Activated CD8-positive, alpha-beta T cell treated with anti-CD3 and anti-CD28 coated beads, Interleukin-2, amount 10 ng/mL, durations not matched to agents 7 days and 5 days (primary cell): Measurements from ENCODE around the gene PLXDC2. TPM values are rescaled to one million over a fixed set of nuclear protein-coding genes. Genes with fewer than 3 reads are reported as not detected.

Experiments used
- ATAC-seq: fragments of 150-1000 bp; cut with Tn5 transposase; one replicate; pipeline ENCODE4 v1.10.0; 2021; ENCODE audit warnings: moderate library complexity
- CTCF ChIA-PET: fragments of 350-600 bp; sonication (Branson Sonifier 250); formaldehyde crosslinking; loops from one replicate; lab custom pipeline; 2021; ENCODE audit warnings: antibody characterized with exemption; lab: Charles Lee
- POLR2A ChIA-PET: fragments of 350-600 bp; sonication (Branson Sonifier 250); formaldehyde crosslinking; loops from one replicate; lab custom pipeline; 2021; ENCODE audit warnings: antibody characterized with exemption; lab: Charles Lee
- DNase-seq: peaks from one replicate; pipeline ENCODE4 v3.0.0-alpha.2; 2020
- H3K27ac Mint-ChIP-seq: one replicate; pipeline ENCODE4 v1.8.0; 2021; ENCODE audit warnings: mild to moderate bottlenecking, mixed read lengths
- H3K27me3 Mint-ChIP-seq: one replicate; pipeline ENCODE4 v1.8.0; 2021; ENCODE audit warnings: low read depth, mixed read lengths
- H3K36me3 Mint-ChIP-seq: one replicate; pipeline ENCODE4 v1.8.0; 2021; ENCODE audit warnings: low read depth, mixed read lengths
- H3K4me1 Mint-ChIP-seq: one replicate; pipeline ENCODE4 v1.8.0; 2021; ENCODE audit warnings: low read depth, mixed read lengths
- H3K4me3 Mint-ChIP-seq: one replicate; pipeline ENCODE4 v1.8.0; 2021; ENCODE audit warnings: mild to moderate bottlenecking, mixed read lengths
- H3K9me3 Mint-ChIP-seq: one replicate; pipeline ENCODE4 v1.8.0; 2022; ENCODE audit warnings: mixed read lengths; ENCODE audit not compliant: insufficient read depth
- total RNA-seq, 2 experiments: library from RNA; stranded (reverse); gene quantifications; one replicate each; pipeline ENCODE4 v1.2.3, GENCODE V29; 2021

PLXDC2 gene
- total RNA-seq, 2 experiments from 2014 or later, result 0.05 TPM; not detected in 1

DNA sequence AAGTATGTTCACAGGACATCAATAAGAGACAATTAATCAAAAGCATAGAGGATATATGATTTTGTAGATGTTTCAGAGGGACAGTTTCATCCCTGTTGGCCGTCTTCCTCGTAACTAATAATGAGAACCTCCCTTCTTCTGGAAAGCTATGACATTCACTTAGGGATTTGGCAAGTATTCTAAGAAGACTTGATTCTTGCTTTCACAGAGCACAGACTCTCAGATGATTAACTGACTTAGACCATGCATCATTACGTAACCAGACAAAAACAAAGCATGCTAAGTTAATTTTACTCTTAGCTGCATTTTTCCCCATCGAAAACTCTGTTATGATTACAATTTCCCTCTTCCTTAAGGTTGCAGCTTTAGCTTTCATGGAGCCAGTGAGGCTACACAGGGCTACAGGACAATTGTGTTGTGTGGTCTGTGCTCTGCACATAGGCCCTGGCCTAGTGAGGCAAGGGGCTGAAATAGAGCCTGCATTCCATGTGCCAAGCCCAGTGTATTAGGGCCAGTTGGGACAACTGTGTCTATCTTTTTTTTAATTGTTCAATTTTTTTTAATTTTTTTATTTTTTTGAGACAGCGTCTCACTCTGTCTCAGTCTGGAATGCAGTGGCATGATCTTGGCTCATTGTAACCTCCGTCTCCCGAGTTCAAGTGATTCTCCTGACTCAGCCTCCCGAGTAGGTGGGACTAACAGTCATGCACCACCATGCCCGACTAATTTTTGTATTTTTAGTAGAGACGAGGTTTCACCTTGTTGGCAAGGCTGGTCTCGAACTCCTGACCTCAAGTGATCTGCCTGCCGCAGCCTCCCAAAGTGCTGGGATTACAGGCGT is 105.3 kb downstream of the PLXDC2 start:
- H3K27ac Mint-ChIP-seq, result no peak overlapping the region
- H3K4me3 Mint-ChIP-seq, result no peak overlapping the region
- ChIA-PET POLR2A (no interaction called here), CTCF (no interaction called here)
- no peaks in the 10 kb centered on the region for H3K9me3 Mint-ChIP-seq
- ATAC-seq, result no peak
- no peaks in the 10 kb centered on the region for H3K4me1 Mint-ChIP-seq
- no peak for DNase-seq
- no peaks in the 10 kb centered on the region for H3K36me3 Mint-ChIP-seq
- H3K27me3 Mint-ChIP-seq, result no peaks in the 10 kb centered on the region

GRCh38 chr10:19922236-19922963 is 106.2 kb downstream of the PLXDC2 start:
- Mint-ChIP-seq H3K9me3 (no peaks in the 10 kb centered on the region), H3K27me3 (no peaks in the 10 kb centered on the region), H3K4me3 (no peak overlapping the region), H3K27ac (no peak overlapping the region), H3K4me1 (no peaks in the 10 kb centered on the region), H3K36me3 (no peaks in the 10 kb centered on the region)
- DNase-seq (no peak), ATAC-seq (no peak)
- CTCF ChIA-PET, result no interaction called here
- POLR2A ChIA-PET, result no interaction called here

- H3K4me1 Mint-ChIP-seq, result no peaks in the 10 kb centered on the region
- no peaks in the 10 kb centered on the region for H3K27me3 Mint-ChIP-seq
- H3K4me3 Mint-ChIP-seq, result no peak overlapping the region
- H3K36me3 Mint-ChIP-seq, result no peaks in the 10 kb centered on the region
- ChIA-PET CTCF (no interaction called here), POLR2A (no interaction called here)
- H3K27ac Mint-ChIP-seq, result no peak overlapping the region
- no peaks in the 10 kb centered on the region for H3K9me3 Mint-ChIP-seq
- ATAC-seq (no peak), DNase-seq (no peak)
Observed at GRCh38 chr10:19925064-19925463, 108.8 kb downstream of the PLXDC2 start.

DNA sequence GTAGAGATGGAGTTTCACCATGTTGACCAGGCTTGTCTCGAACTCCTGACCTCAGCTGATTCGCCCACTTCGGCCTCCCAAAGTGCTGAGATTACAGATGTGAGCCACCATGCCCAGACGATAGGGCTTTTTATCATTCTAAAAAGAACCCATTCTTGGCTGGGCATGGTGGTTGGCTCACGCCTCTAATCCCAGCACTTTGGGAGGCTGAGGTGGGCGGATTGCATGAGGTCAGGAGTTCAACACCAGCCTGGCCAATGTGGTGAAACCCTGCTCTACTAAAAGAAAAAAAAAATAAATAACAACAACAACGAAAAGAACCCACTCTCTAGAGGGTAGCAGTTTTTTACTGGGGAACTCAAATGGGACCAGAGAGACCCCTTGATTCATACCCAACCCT is 112.7 kb downstream of the PLXDC2 start:
- no peaks in the 10 kb centered on the region for H3K9me3 Mint-ChIP-seq

GRCh38 chr10:19929506-19930140 is 113.4 kb downstream of the PLXDC2 start:
- CTCF ChIA-PET, result no interaction called here
- POLR2A ChIA-PET, result no interaction called here
- Mint-ChIP-seq H3K27ac (no peak overlapping the region), H3K27me3 (no peaks in the 10 kb centered on the region), H3K4me3 (no peak overlapping the region), H3K9me3 (no peaks in the 10 kb centered on the region), H3K36me3 (no peaks in the 10 kb centered on the region), H3K4me1 (no peaks in the 10 kb centered on the region)
- DNase-seq (no peak), ATAC-seq (no peak)

More for the DNA sequence above, 112.7 kb downstream of the PLXDC2 start:
- Mint-ChIP-seq H3K36me3 (no peaks in the 10 kb centered on the region), H3K27me3 (no peaks in the 10 kb centered on the region), H3K4me3 (no peak overlapping the region), H3K27ac (no peak overlapping the region), H3K4me1 (no peaks in the 10 kb centered on the region)
- DNase-seq (no peak), ATAC-seq (no peak)
- ChIA-PET CTCF (no interaction called here), POLR2A (no interaction called here)

GRCh38 chr10:19930936-19931893 is 115.0 kb downstream of the PLXDC2 start:
- no peaks in the 10 kb centered on the region for H3K27me3 Mint-ChIP-seq
- no peak for ATAC-seq
- H3K4me1 Mint-ChIP-seq, result no peaks in the 10 kb centered on the region
- DNase-seq, result no peak
- H3K27ac Mint-ChIP-seq, result no peak overlapping the region
- POLR2A ChIA-PET, result no interaction called here
- CTCF ChIA-PET, result no interaction called here
- H3K36me3 Mint-ChIP-seq, result no peaks in the 10 kb centered on the region
- H3K4me3 Mint-ChIP-seq, result no peak overlapping the region
- H3K9me3 Mint-ChIP-seq, result no peaks in the 10 kb centered on the region

- Mint-ChIP-seq H3K27ac (no peak overlapping the region), H3K27me3 (no peaks in the 10 kb centered on the region), H3K4me1 (no peaks in the 10 kb centered on the region), H3K9me3 (no peaks in the 10 kb centered on the region), H3K36me3 (no peaks in the 10 kb centered on the region), H3K4me3 (no peak overlapping the region)
- ChIA-PET POLR2A (no interaction called here), CTCF (interaction anchor here (0.7 kb wide), 1 partner anchor 1128 kb away, joined by 3 read pairs; no protein-coding TSS in a partner anchor)
- DNase-seq (no peak), ATAC-seq (no peak)
Observed at GRCh38 chr10:19931894-19932590, 115.8 kb downstream of the PLXDC2 start.

GRCh38 chr10:19932806-19933371 is 116.7 kb downstream of the PLXDC2 start:
- H3K4me1 Mint-ChIP-seq, result no peaks in the 10 kb centered on the region
- DNase-seq (no peak), ATAC-seq (no peak)
- H3K4me3 Mint-ChIP-seq, result no peak overlapping the region
- H3K9me3 Mint-ChIP-seq, result no peaks in the 10 kb centered on the region
- POLR2A ChIA-PET, result no interaction called here
- H3K27ac Mint-ChIP-seq, result no peak overlapping the region
- CTCF ChIA-PET, result interaction anchor here (0.7 kb wide), 1 partner anchor 1127 kb away, joined by 3 read pairs; no protein-coding TSS in a partner anchor
- no peaks in the 10 kb centered on the region for H3K27me3 Mint-ChIP-seq
- no peaks in the 10 kb centered on the region for H3K36me3 Mint-ChIP-seq

DNA sequence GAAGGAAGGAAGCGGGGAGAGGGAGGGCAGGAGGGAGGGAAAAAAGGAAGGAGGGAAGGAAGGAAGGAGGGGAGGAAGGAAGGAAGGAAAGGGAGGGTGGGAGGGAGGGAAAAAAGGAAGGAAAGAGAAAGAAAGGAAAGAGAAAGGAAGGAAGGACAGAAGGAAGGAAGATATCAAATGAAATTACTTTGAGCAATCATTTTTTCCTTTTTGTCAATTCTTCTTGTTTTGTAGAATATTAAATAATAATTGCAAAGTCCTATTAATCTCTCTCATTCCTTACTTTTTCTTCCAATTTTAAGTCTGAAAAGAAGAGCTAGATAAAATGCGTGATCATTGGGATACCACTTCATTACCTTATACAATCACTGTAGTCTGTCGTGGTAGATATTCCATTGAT is 117.5 kb downstream of the PLXDC2 start:
- Mint-ChIP-seq H3K27ac (no peak overlapping the region), H3K4me3 (no peak overlapping the region), H3K36me3 (no peaks in the 10 kb centered on the region), H3K4me1 (no peaks in the 10 kb centered on the region), H3K27me3 (no peaks in the 10 kb centered on the region), H3K9me3 (no peaks in the 10 kb centered on the region)
- CTCF ChIA-PET, result no interaction called here
- DNase-seq (no peak), ATAC-seq (no peak)
- POLR2A ChIA-PET, result no interaction called here

DNA sequence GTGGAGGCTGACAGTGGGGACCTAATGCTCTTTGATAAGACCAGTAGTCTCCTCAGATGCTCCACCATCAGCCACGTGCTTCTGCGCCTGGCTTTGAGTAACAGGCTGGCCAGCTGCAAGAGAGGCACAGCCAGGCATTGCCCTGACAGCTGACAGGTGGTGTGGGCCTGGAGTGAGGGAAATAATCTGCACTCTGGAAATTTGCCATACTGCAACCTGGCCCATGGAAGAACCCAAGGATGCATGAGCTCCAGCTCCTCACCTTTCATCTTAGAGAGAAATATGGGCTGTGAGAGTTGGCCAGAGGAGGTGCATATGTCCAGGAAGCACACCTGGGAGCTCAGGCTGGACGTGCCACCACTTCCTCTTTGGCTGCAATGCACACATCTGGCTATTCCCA is 118.9 kb downstream of the PLXDC2 start:
- Mint-ChIP-seq H3K4me3 (no peak overlapping the region), H3K36me3 (no peaks in the 10 kb centered on the region), H3K9me3 (no peaks in the 10 kb centered on the region), H3K27me3 (no peaks in the 10 kb centered on the region), H3K4me1 (no peaks in the 10 kb centered on the region), H3K27ac (no peak overlapping the region)
- no peak for ATAC-seq
- POLR2A ChIA-PET, result no interaction called here
- CTCF ChIA-PET, result no interaction called here
- DNase-seq, result no peak

GRCh38 chr10:19936289-19936688 is 120.1 kb downstream of the PLXDC2 start:
- no peak for DNase-seq
- Mint-ChIP-seq H3K4me1 (no peaks in the 10 kb centered on the region), H3K9me3 (no peaks in the 10 kb centered on the region), H3K36me3 (no peaks in the 10 kb centered on the region), H3K27me3 (no peaks in the 10 kb centered on the region), H3K4me3 (no peak overlapping the region), H3K27ac (no peak overlapping the region)
- POLR2A ChIA-PET, result no interaction called here
- no peak for ATAC-seq
- CTCF ChIA-PET, result no interaction called here
